ENCODE measurements around the gene NXPH4. TPM values are rescaled to one million over a fixed set of nuclear protein-coding genes. Genes with fewer than 3 reads are reported as not detected.

Gene NXPH4
- total and polyA plus RNA-seq, 2 donors (not counting 1 experiment from before 2014, with no cell fraction given) = 3.5 to 8.6 TPM

DNA sequence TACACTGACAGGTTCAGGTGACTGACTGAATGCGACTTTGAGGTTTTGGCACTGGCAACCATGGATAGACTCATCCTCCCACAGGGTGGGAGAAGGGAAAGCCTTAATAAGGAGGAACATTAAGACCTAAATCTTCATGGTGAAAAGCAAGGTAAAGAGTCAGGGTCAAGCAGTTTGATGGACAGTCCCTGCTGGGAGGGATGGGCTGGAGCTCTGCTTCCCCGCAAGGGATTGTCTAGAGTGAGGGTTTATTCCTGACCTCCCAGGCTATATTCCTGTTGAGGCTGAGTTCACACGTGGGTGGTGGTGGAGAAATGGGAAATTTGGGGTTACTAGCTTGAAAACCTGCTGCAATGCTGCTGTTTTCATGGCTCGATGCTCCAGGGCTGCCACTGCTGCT, 43.8 kb downstream of the NXPH4 start:
- H3K4me3 ChIP-seq (ENCODE audit: control extremely low read depth in 1 of 5, extremely low read depth in 1 of 5, insufficient read depth in 1 of 5, low read depth in 2 of 5, low read length in 4 of 5) = no peak overlapping the region
- no peaks in the 10 kb centered on the region for H3K27me3 ChIP-seq (replicated peaks in 1 of 4; ENCODE audit: control extremely low read depth in 1 of 4, control insufficient read depth in 3 of 4, insufficient read depth in 4 of 4, low read length in 3 of 4)
- peaks cover 0 to 6% of the 10 kb centered on the region in 2 donors for H3K4me1 ChIP-seq (ENCODE audit: control insufficient read depth in 2 of 2, insufficient read depth in 2 of 2, low read length in 2 of 2)
- Mint-ChIP-seq H3K27ac (no peak overlapping the region), H3K9me3 (ENCODE audit: insufficient read depth) (no peaks in the 10 kb centered on the region), H3K4me1 (peaks cover 9% of the 10 kb centered on the region), H3K4me3 (no peak overlapping the region), H3K27me3 (no peaks in the 10 kb centered on the region)
- H3K27ac ChIP-seq (ENCODE audit: low read length in 2 of 2) = no peak overlapping the region
- no peaks in the 10 kb centered on the region for H3K9me3 ChIP-seq (ENCODE audit: control extremely low read depth in 1 of 3, control insufficient read depth in 2 of 3, insufficient read depth in 1 of 3, low read length in 2 of 3)
- H3K9ac ChIP-seq (ENCODE audit: low read length) = no peak overlapping the region
- no peak overlapping the region for H3K4me2 ChIP-seq (replicated peaks; ENCODE audit: low read depth, low read length, poor library complexity, severe bottlenecking)
- POLR2A ChIA-PET = no interaction called here
- DNase-seq = no peak
- peaks cover 32 to 72% of the 10 kb centered on the region in 2 experiments for H3K36me3 ChIP-seq (replicated peaks in 1 of 2; ENCODE audit: control extremely low read depth in 1 of 2, control insufficient read depth in 1 of 2, extremely low read depth in 1 of 2, insufficient read depth in 2 of 2, low read length in 1 of 2)
- no peak overlapping the region for H2AFZ ChIP-seq (ENCODE audit: insufficient read depth, low read depth, low read length, poor library complexity, severe bottlenecking)
- intact Hi-C loops (cut with micrococcal nuclease) = no loop called here
- no peak for ATAC-seq (ENCODE audit: low read depth)
- H4K20me1 ChIP-seq (ENCODE audit: control insufficient read depth, insufficient read depth, low read length, poor library complexity, severe bottlenecking) = no peaks in the 10 kb centered on the region
- no peaks in the 10 kb centered on the region for H3K79me2 ChIP-seq (ENCODE audit: control insufficient read depth, insufficient read depth, low read length)
- CTCF ChIA-PET = interaction anchor here (2.3 to 8.4 kb wide), 2 partner anchors 46 to 193 kb away, joined by 10 to 126 read pairs; partner anchors contain the start of gene INHBE
- 98% methylated on average over 4 of the region's 4 CpGs for WGBS (ENCODE audit: insufficient coverage)
- TF ChIP-seq, protein P1, sequence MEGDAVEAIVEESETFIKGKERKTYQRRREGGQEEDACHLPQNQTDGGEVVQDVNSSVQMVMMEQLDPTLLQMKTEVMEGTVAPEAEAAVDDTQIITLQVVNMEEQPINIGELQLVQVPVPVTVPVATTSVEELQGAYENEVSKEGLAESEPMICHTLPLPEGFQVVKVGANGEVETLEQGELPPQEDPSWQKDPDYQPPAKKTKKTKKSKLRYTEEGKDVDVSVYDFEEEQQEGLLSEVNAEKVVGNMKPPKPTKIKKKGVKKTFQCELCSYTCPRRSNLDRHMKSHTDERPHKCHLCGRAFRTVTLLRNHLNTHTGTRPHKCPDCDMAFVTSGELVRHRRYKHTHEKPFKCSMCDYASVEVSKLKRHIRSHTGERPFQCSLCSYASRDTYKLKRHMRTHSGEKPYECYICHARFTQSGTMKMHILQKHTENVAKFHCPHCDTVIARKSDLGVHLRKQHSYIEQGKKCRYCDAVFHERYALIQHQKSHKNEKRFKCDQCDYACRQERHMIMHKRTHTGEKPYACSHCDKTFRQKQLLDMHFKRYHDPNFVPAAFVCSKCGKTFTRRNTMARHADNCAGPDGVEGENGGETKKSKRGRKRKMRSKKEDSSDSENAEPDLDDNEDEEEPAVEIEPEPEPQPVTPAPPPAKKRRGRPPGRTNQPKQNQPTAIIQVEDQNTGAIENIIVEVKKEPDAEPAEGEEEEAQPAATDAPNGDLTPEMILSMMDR (IDR thresholded peaks at IDR 0.05) = no peak
- TF ChIP-seq EZH2 (IDR thresholded peaks at IDR 0.05; ENCODE audit: borderline replicate concordance, insufficient read depth, low read depth, low read length, poor library complexity, severe bottlenecking) = no peak

DNA sequence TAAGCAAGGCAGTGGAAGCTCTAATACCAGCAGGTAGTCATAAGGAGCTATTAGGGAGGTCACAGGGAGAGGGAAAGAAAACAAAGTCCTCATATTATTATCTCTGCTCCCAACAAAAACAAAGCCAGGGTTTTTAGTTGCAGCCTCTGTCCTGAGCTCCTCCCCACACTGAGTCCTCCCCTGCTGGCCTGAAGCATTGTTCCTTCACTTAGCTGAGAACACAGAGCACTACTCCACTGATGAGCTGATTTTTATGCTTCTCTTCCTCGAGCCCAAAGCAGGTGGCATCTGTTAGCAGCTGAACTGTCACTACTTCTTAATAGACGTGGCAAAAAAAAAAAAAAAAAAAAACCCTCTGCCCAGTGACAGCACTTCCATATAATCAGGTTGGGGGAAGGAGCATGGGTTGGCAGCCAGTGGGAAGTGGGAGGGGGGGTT, 44.9 kb downstream of the NXPH4 start:
- Mint-ChIP-seq H3K27me3 (no peaks in the 10 kb centered on the region), H3K4me1 (peaks cover 9% of the 10 kb centered on the region), H3K9me3 (ENCODE audit: insufficient read depth) (no peaks in the 10 kb centered on the region), H3K27ac (no peak overlapping the region), H3K4me3 (no peak overlapping the region)
- Histone ChIP-seq H2AFZ (ENCODE audit: insufficient read depth, low read depth, low read length, poor library complexity, severe bottlenecking) (no peak overlapping the region), H4K20me1 (ENCODE audit: control insufficient read depth, insufficient read depth, low read length, poor library complexity, severe bottlenecking) (no peaks in the 10 kb centered on the region), H3K4me1 (ENCODE audit: control insufficient read depth in 2 of 2, insufficient read depth in 2 of 2, low read length in 2 of 2) (peaks cover 0 to 6% of the 10 kb centered on the region in 2 donors), H3K36me3 (replicated peaks in 1 of 2; ENCODE audit: control extremely low read depth in 1 of 2, control insufficient read depth in 1 of 2, extremely low read depth in 1 of 2, insufficient read depth in 2 of 2, low read length in 1 of 2) (peaks cover 26 to 64% of the 10 kb centered on the region in 2 experiments), H3K4me2 (replicated peaks; ENCODE audit: low read depth, low read length, poor library complexity, severe bottlenecking) (no peak overlapping the region), H3K27ac (ENCODE audit: low read length in 2 of 2) (no peak overlapping the region), H3K9ac (ENCODE audit: low read length) (no peak overlapping the region), H3K9me3 (ENCODE audit: control extremely low read depth in 1 of 3, control insufficient read depth in 2 of 3, insufficient read depth in 1 of 3, low read length in 2 of 3) (no peaks in the 10 kb centered on the region), H3K4me3 (ENCODE audit: control extremely low read depth in 1 of 5, extremely low read depth in 1 of 5, insufficient read depth in 1 of 5, low read depth in 2 of 5, low read length in 4 of 5) (no peak overlapping the region), H3K27me3 (replicated peaks in 1 of 4; ENCODE audit: control extremely low read depth in 1 of 4, control insufficient read depth in 3 of 4, insufficient read depth in 4 of 4, low read length in 3 of 4) (no peaks in the 10 kb centered on the region), H3K79me2 (ENCODE audit: control insufficient read depth, insufficient read depth, low read length) (no peaks in the 10 kb centered on the region)
- no CpG with 5 or more reads among the region's 2 CpGs for WGBS (ENCODE audit: insufficient coverage)
- ChIA-PET POLR2A (interaction anchor here (0.7 kb wide), 1 partner anchor 265 kb away, joined by 6 read pairs; no protein-coding TSS in a partner anchor), CTCF (interaction anchor here (0.7 to 8.4 kb wide), 9 partner anchors 17 to 199 kb away, joined by 3 to 126 read pairs (median 4); partner anchors contain the start of gene INHBE)
- ATAC-seq (ENCODE audit: low read depth) = no peak
- no peak for TF ChIP-seq EZH2 (IDR thresholded peaks at IDR 0.05; ENCODE audit: borderline replicate concordance, insufficient read depth, low read depth, low read length, poor library complexity, severe bottlenecking)
- TF ChIP-seq, protein P1 (IDR thresholded peaks at IDR 0.05) = no peak
- DNase-seq = no peak
- intact Hi-C loops (cut with micrococcal nuclease) = no loop called here

Data from B cell (primary cell).